ENCODE results near the gene BCAT1.
"Not testable (repeated sequence)": the region's sequence is repeated elsewhere in the genome, so short reads cannot be mapped to it uniquely, and the experiment has no call there.

BCAT1 gene

DNA sequence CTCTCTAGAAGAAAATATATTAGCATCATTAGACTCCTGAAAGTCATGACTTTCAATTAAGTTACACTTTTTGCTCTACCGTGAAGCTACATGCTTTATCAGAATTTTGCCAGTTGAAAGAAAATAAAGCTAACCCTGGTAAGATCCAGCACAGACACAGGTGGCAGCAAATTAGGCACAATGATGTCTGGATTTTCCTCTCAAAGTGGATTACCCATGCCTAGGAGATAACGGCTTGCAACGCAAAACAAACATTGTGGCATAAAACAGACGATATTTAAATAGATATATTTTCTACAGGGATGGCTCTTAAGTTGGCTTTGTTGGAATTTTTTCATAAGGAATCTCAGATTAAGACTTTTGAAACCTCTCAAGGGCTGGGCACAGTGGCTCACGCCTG, 33.4 kb downstream of the BCAT1 start:
- Histone ChIP-seq H3K79me2 (ENCODE audit: insufficient read depth, low read length) (no peaks in the 10 kb centered on the region), H4K20me1 (ENCODE audit: insufficient read depth, low read length) (no peaks in the 10 kb centered on the region), H3K9me3 (ENCODE audit: low read length) (no peaks in the 10 kb centered on the region), H3F3A (ENCODE audit: insufficient read depth, low read length) (no peaks in the 10 kb centered on the region), H3K36me3 (ENCODE audit: insufficient read depth, low read length) (no peaks in the 10 kb centered on the region), H3K27ac (ENCODE audit: low read depth, low read length, poor library complexity, severe bottlenecking) (no peak overlapping the region), H3K4me2 (ENCODE audit: low read length) (no peak overlapping the region), H3K4me3 (ENCODE audit: low read depth, low read length, poor library complexity, severe bottlenecking) (no peak overlapping the region), H3K9ac (ENCODE audit: low read length) (no peak overlapping the region), H2AFZ (ENCODE audit: low read length) (no peak overlapping the region), H3K27me3 (ENCODE audit: insufficient read depth, low read length) (no peaks in the 10 kb centered on the region), H3K4me1 (ENCODE audit: insufficient read depth, low read length, severe bottlenecking) (no peaks in the 10 kb centered on the region), H3K9me2 (ENCODE audit: low read depth, low read length) (no peaks in the 10 kb centered on the region)
- TF ChIP-seq EZH2 (IDR thresholded peaks at IDR 0.05; ENCODE audit: borderline replicate concordance, low read length), result no peak

DNA sequence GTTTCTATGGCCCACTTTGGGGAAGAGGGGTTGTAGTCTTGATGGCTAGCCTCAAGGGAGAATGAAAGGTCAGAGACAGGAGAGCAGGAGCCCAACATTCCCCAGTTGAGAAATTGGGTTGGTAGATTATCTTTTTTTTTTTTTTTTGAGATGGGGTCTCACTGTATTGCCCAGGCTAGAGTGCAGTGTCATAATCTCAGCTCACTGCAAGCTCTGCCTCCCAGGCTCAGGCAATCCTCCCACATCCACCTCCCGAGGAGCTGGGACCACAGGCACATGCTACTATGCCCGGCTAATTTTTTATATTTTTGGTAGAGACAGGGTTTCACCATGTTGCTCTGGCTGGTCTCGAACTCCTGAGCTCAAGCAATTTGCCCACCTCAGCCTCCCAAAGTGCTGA, 34.9 kb downstream of the BCAT1 start:
- no peaks in the 10 kb centered on the region for H3K27me3 ChIP-seq (ENCODE audit: insufficient read depth, low read length)
- H3K9me3 ChIP-seq (ENCODE audit: low read length), result no peaks in the 10 kb centered on the region
- no peak overlapping the region for H3K27ac ChIP-seq (ENCODE audit: low read depth, low read length, poor library complexity, severe bottlenecking)
- no peak overlapping the region for H3K4me2 ChIP-seq (ENCODE audit: low read length)
- TF ChIP-seq EZH2 (IDR thresholded peaks at IDR 0.05; ENCODE audit: borderline replicate concordance, low read length), result no peak
- TF ChIP-seq, protein P1, sequence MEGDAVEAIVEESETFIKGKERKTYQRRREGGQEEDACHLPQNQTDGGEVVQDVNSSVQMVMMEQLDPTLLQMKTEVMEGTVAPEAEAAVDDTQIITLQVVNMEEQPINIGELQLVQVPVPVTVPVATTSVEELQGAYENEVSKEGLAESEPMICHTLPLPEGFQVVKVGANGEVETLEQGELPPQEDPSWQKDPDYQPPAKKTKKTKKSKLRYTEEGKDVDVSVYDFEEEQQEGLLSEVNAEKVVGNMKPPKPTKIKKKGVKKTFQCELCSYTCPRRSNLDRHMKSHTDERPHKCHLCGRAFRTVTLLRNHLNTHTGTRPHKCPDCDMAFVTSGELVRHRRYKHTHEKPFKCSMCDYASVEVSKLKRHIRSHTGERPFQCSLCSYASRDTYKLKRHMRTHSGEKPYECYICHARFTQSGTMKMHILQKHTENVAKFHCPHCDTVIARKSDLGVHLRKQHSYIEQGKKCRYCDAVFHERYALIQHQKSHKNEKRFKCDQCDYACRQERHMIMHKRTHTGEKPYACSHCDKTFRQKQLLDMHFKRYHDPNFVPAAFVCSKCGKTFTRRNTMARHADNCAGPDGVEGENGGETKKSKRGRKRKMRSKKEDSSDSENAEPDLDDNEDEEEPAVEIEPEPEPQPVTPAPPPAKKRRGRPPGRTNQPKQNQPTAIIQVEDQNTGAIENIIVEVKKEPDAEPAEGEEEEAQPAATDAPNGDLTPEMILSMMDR (IDR thresholded peaks at IDR 0.05; ENCODE audit: low read length), result no peak
- H3F3A ChIP-seq (ENCODE audit: insufficient read depth, low read length), result no peaks in the 10 kb centered on the region
- no peaks in the 10 kb centered on the region for H3K79me2 ChIP-seq (ENCODE audit: insufficient read depth, low read length)
- H3K36me3 ChIP-seq (ENCODE audit: insufficient read depth, low read length), result no peaks in the 10 kb centered on the region
- no peak overlapping the region for H2AFZ ChIP-seq (ENCODE audit: low read length)
- H3K4me3 ChIP-seq (ENCODE audit: low read depth, low read length, poor library complexity, severe bottlenecking), result no peak overlapping the region
- H3K4me1 ChIP-seq (ENCODE audit: insufficient read depth, low read length, severe bottlenecking), result no peaks in the 10 kb centered on the region
- H3K9ac ChIP-seq (ENCODE audit: low read length), result no peak overlapping the region
- no peaks in the 10 kb centered on the region for H4K20me1 ChIP-seq (ENCODE audit: insufficient read depth, low read length)
- no peaks in the 10 kb centered on the region for H3K9me2 ChIP-seq (ENCODE audit: low read depth, low read length)

DNA sequence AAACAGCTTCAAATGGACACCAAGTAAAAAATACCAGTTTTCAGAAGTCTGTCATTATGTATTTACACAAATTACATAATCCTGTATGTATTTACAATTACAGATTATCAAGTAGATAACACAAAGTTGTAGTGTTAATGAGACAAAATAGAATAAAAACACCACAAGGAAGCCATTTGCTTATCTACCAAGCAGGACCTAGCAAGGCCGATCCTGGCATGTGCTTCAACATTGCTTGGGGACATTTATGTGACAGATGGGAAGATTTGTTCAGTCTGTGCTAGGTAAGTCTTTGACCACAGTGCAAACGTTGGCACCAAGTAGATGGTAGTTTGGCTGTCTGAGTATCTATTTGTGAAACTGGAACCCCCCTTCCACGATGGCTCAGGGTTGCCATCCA, 35.8 kb downstream of the BCAT1 start:
- no peaks in the 10 kb centered on the region for H3K27me3 ChIP-seq (ENCODE audit: insufficient read depth, low read length)
- no peaks in the 10 kb centered on the region for H3K9me3 ChIP-seq (ENCODE audit: low read length)
- no peak overlapping the region for H3K27ac ChIP-seq (ENCODE audit: low read depth, low read length, poor library complexity, severe bottlenecking)
- no peak overlapping the region for H3K4me2 ChIP-seq (ENCODE audit: low read length)
- H3K79me2 ChIP-seq (ENCODE audit: insufficient read depth, low read length), result no peaks in the 10 kb centered on the region
- H3K4me1 ChIP-seq (ENCODE audit: insufficient read depth, low read length, severe bottlenecking), result no peaks in the 10 kb centered on the region
- no peak overlapping the region for H2AFZ ChIP-seq (ENCODE audit: low read length)
- no peaks in the 10 kb centered on the region for H3F3A ChIP-seq (ENCODE audit: insufficient read depth, low read length)
- H3K9ac ChIP-seq (ENCODE audit: low read length), result no peak overlapping the region
- H3K9me2 ChIP-seq (ENCODE audit: low read depth, low read length), result no peaks in the 10 kb centered on the region
- no peak for TF ChIP-seq EZH2 (IDR thresholded peaks at IDR 0.05; ENCODE audit: borderline replicate concordance, low read length)
- TF ChIP-seq, protein P1 (IDR thresholded peaks at IDR 0.05; ENCODE audit: low read length), result no peak
- no peak overlapping the region for H3K4me3 ChIP-seq (ENCODE audit: low read depth, low read length, poor library complexity, severe bottlenecking)
- H3K36me3 ChIP-seq (ENCODE audit: insufficient read depth, low read length), result no peaks in the 10 kb centered on the region
- H4K20me1 ChIP-seq (ENCODE audit: insufficient read depth, low read length), result no peaks in the 10 kb centered on the region

DNA sequence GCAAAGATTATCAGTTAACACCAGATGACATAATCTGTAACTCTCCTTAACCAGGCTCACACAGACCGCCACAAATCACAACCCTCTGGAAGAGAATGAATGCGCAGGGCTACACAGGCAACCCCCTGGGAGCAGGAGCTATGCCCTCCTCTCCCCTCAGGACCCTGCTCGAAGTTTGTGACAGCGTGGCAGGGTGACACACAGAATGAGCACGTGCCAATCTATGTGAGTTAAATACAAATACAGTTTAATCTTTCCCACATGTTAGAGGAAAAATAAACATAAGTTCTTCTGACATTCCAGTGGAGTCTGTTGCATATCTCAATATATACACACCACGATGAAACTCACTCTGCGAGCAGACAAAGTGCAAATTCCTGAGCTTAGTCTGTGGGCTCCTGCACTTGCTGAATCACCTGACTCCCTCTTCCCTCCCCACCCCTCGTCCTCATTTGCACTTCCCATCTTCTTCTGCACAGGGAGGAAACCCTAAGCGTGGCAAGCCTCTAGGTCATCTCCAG, 37.6 kb downstream of the BCAT1 start:
- Histone ChIP-seq H3K4me1 (ENCODE audit: insufficient read depth, low read length, severe bottlenecking) (no peaks in the 10 kb centered on the region), H3F3A (ENCODE audit: insufficient read depth, low read length) (no peaks in the 10 kb centered on the region), H3K27me3 (ENCODE audit: insufficient read depth, low read length) (no peaks in the 10 kb centered on the region), H3K36me3 (ENCODE audit: insufficient read depth, low read length) (no peaks in the 10 kb centered on the region), H3K4me3 (ENCODE audit: low read depth, low read length, poor library complexity, severe bottlenecking) (no peak overlapping the region), H3K4me2 (ENCODE audit: low read length) (no peak overlapping the region), H3K9ac (ENCODE audit: low read length) (no peak overlapping the region), H3K27ac (ENCODE audit: low read depth, low read length, poor library complexity, severe bottlenecking) (no peak overlapping the region), H2AFZ (ENCODE audit: low read length) (no peak overlapping the region), H3K79me2 (ENCODE audit: insufficient read depth, low read length) (no peaks in the 10 kb centered on the region), H3K9me3 (ENCODE audit: low read length) (no peaks in the 10 kb centered on the region), H3K9me2 (ENCODE audit: low read depth, low read length) (no peaks in the 10 kb centered on the region), H4K20me1 (ENCODE audit: insufficient read depth, low read length) (no peaks in the 10 kb centered on the region)
- TF ChIP-seq, protein P1 (IDR thresholded peaks at IDR 0.05; ENCODE audit: low read length), result no peak
- TF ChIP-seq EZH2 (IDR thresholded peaks at IDR 0.05; ENCODE audit: borderline replicate concordance, low read length), result no peak

GRCh38 chr12:24910192-24910591, 38.7 kb downstream of the BCAT1 start:
- H3K4me3 ChIP-seq (ENCODE audit: low read depth, low read length, poor library complexity, severe bottlenecking); H4K20me1 ChIP-seq (ENCODE audit: insufficient read depth, low read length); H3K4me2 ChIP-seq (ENCODE audit: low read length); H3K9ac ChIP-seq (ENCODE audit: low read length); H3K4me1 ChIP-seq (ENCODE audit: insufficient read depth, low read length, severe bottlenecking); H3K36me3 ChIP-seq (ENCODE audit: insufficient read depth, low read length); H3K9me2 ChIP-seq (ENCODE audit: low read depth, low read length); H2AFZ ChIP-seq (ENCODE audit: low read length); H3K27ac ChIP-seq (ENCODE audit: low read depth, low read length, poor library complexity, severe bottlenecking); H3K79me2 ChIP-seq (ENCODE audit: insufficient read depth, low read length); H3K9me3 ChIP-seq (ENCODE audit: low read length); H3K27me3 ChIP-seq (ENCODE audit: insufficient read depth, low read length); H3F3A ChIP-seq (ENCODE audit: insufficient read depth, low read length): not testable (repeated sequence)

All from OCI-LY1 (cell line).